Loucy (cell line): ENCODE results near the gene INCENP.

Source experiments
- H2AFZ ChIP-seq: fragments of 200-600 bp; sonication (generic); 2 replicates; pipeline ENCODE4 v1.6.0; 2016; ENCODE audit warnings: antibody characterized with exemption, mild to moderate bottlenecking, low read length, moderate library complexity
- H3F3A ChIP-seq: fragments of 200-600 bp; 2 replicates; pipeline ENCODE4 v1.6.0; 2016; ENCODE audit warnings: antibody characterized with exemption, low read depth, mild to moderate bottlenecking
- H3K27me3 ChIP-seq: fragments of 200-600 bp; sonication (generic); 2 replicates; pipeline ENCODE4 v1.6.1; 2014; ENCODE audit warnings: low read length, mild to moderate bottlenecking; ENCODE audit not compliant: insufficient read depth, poor library complexity, severe bottlenecking
- H3K36me3 ChIP-seq: fragments of 200-600 bp; sonication (generic); 2 replicates; pipeline ENCODE4 v1.6.1; 2016; ENCODE audit warnings: low read length; ENCODE audit not compliant: insufficient read depth
- H3K4me1 ChIP-seq: fragments of 200-600 bp; sonication (generic); 2 replicates; pipeline ENCODE4 v1.5.1; 2014; ENCODE audit warnings: low read length, mild to moderate bottlenecking; ENCODE audit not compliant: insufficient read depth, poor library complexity, severe bottlenecking
- H3K4me2 ChIP-seq: fragments of 200-600 bp; sonication (generic); 2 replicates; pipeline ENCODE4 v1.6.0; 2014; ENCODE audit warnings: antibody characterized with exemption, low read length, low read depth, mild to moderate bottlenecking; ENCODE audit not compliant: poor library complexity, severe bottlenecking
- H3K4me3 ChIP-seq: fragments of 200-600 bp; sonication (generic); 2 replicates; pipeline ENCODE4 v1.5.1; 2014; ENCODE audit warnings: low read length, mild to moderate bottlenecking, mixed read lengths; ENCODE audit not compliant: poor library complexity, severe bottlenecking
- H3K79me2 ChIP-seq: fragments of 200-600 bp; sonication (generic); 2 replicates; pipeline ENCODE4 v1.6.1; 2014; ENCODE audit warnings: low read length; ENCODE audit not compliant: insufficient read depth
- H3K9ac ChIP-seq: fragments of 200-600 bp; sonication (generic); 2 replicates; pipeline ENCODE4 v1.6.0; 2014; ENCODE audit warnings: mild to moderate bottlenecking, low read depth, low read length, moderate library complexity; ENCODE audit not compliant: poor library complexity, severe bottlenecking
- H3K9me2 ChIP-seq: fragments of 200-600 bp; sonication (generic); replicated peaks from 2 replicates; pipeline ENCODE4 v1.6.1; 2016; ENCODE audit warnings: low read depth, low read length, mixed read lengths
- H3K9me3 ChIP-seq: fragments of 200-600 bp; sonication (generic); 2 replicates; pipeline ENCODE4 v1.6.1; 2014; ENCODE audit warnings: mild to moderate bottlenecking, antibody characterized with exemption, low read length, low read depth; ENCODE audit not compliant: insufficient read depth
- H4K20me1 ChIP-seq: fragments of 200-600 bp; sonication (generic); 2 replicates; pipeline ENCODE4 v1.6.0; 2014; ENCODE audit warnings: antibody characterized with exemption, low read length, mild to moderate bottlenecking; ENCODE audit not compliant: insufficient read depth, poor library complexity, severe bottlenecking
- EZH2phosphoT487 ChIP-seq: fragments of 200-600 bp; IDR thresholded peaks from 2 replicates; pipeline ENCODE4 v1.6.1; 2018; ENCODE audit warnings: antibody characterized with exemption, mild to moderate bottlenecking, moderate library complexity, borderline replicate concordance
- TF ChIP-seq, protein P1 (sequence below): fragments of 200-600 bp; sonication (generic); conservative IDR thresholded peaks from 2 replicates; pipeline ENCODE4 v1.5.1; 2014; ENCODE audit warnings: mild to moderate bottlenecking, antibody characterized with exemption, low read length

The INCENP gene

GRCh38 chr11:62179995-62180394, 56.2 kb downstream of the INCENP start:
- Histone ChIP-seq H3K4me1 (no peaks in the 10 kb centered on the region), H3K4me3 (no peak overlapping the region), H3K36me3 (no peaks in the 10 kb centered on the region), H3F3A (no peaks in the 10 kb centered on the region), H3K79me2 (no peaks in the 10 kb centered on the region), H4K20me1 (no peaks in the 10 kb centered on the region), H3K9me2 (no peaks in the 10 kb centered on the region), H3K9ac (no peak overlapping the region), H3K27me3 (no peaks in the 10 kb centered on the region), H3K9me3 (no peaks in the 10 kb centered on the region), H2AFZ (no peak overlapping the region), H3K4me2 (no peak overlapping the region)
- TF ChIP-seq EZH2phosphoT487, result no peak
- TF ChIP-seq, protein P1, sequence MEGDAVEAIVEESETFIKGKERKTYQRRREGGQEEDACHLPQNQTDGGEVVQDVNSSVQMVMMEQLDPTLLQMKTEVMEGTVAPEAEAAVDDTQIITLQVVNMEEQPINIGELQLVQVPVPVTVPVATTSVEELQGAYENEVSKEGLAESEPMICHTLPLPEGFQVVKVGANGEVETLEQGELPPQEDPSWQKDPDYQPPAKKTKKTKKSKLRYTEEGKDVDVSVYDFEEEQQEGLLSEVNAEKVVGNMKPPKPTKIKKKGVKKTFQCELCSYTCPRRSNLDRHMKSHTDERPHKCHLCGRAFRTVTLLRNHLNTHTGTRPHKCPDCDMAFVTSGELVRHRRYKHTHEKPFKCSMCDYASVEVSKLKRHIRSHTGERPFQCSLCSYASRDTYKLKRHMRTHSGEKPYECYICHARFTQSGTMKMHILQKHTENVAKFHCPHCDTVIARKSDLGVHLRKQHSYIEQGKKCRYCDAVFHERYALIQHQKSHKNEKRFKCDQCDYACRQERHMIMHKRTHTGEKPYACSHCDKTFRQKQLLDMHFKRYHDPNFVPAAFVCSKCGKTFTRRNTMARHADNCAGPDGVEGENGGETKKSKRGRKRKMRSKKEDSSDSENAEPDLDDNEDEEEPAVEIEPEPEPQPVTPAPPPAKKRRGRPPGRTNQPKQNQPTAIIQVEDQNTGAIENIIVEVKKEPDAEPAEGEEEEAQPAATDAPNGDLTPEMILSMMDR, result no peak

- Histone ChIP-seq H3K9me3 (no peaks in the 10 kb centered on the region), H3K9ac (no peak overlapping the region), H4K20me1 (no peaks in the 10 kb centered on the region), H3K4me3 (no peak overlapping the region), H3K4me1 (no peaks in the 10 kb centered on the region), H3K4me2 (no peak overlapping the region), H3F3A (no peaks in the 10 kb centered on the region), H3K27me3 (no peaks in the 10 kb centered on the region), H3K36me3 (no peaks in the 10 kb centered on the region), H3K9me2 (no peaks in the 10 kb centered on the region), H2AFZ (no peak overlapping the region), H3K79me2 (no peaks in the 10 kb centered on the region)
- TF ChIP-seq EZH2phosphoT487, result no peak
- TF ChIP-seq, protein P1, result no peak
These were observed 57.3 kb downstream of the INCENP start for GRCh38 chr11:62181097-62181496.

GRCh38 chr11:62182147-62182891, 58.5 kb downstream of the INCENP start:
- H4K20me1 ChIP-seq, result no peaks in the 10 kb centered on the region
- no peak for TF ChIP-seq EZH2phosphoT487
- TF ChIP-seq, protein P1, result no peak
- no peak overlapping the region for H3K4me2 ChIP-seq

More at GRCh38 chr11:62182147-62182891, 58.5 kb downstream of the INCENP start:
- H3K9ac ChIP-seq, result no peak overlapping the region
- H3K9me2 ChIP-seq, result no peaks in the 10 kb centered on the region
- no peak overlapping the region for H2AFZ ChIP-seq
- H3K4me1 ChIP-seq, result no peaks in the 10 kb centered on the region
- H3K79me2 ChIP-seq, result no peaks in the 10 kb centered on the region
- no peaks in the 10 kb centered on the region for H3K36me3 ChIP-seq
- no peaks in the 10 kb centered on the region for H3K9me3 ChIP-seq
- no peak overlapping the region for H3K4me3 ChIP-seq
- no peaks in the 10 kb centered on the region for H3F3A ChIP-seq
- no peaks in the 10 kb centered on the region for H3K27me3 ChIP-seq
